ENCODE measurements around the gene PPM1F. TPM values are rescaled to one million over a fixed set of nuclear protein-coding genes. Genes with fewer than 3 reads are reported as not detected.
A peak's percentile ranks its signal among the peaks of the same experiment; 100 is the strongest.

Gene PPM1F
- total RNA-seq, 1 experiment from 2014 or later, result 28.6 TPM

GRCh38 chr22:21972293-21972779 is 19.7 kb upstream of the PPM1F start:
- no peak overlapping the region for H3K27ac Mint-ChIP-seq
- TF ChIP-seq USF2 (CRISPR knock-in tag; IDR thresholded peaks at IDR 0.05), result no peak
- TF ChIP-seq CREM (CRISPR knock-in tag; IDR thresholded peaks at IDR 0.05), result no peak
- peak; percentile 78 for TF ChIP-seq CTCF (IDR thresholded peaks at IDR 0.05)
- TF ChIP-seq FOXK1 (CRISPR knock-in tag; IDR thresholded peaks at IDR 0.05), result no peak

GRCh38 chr22:21971858-21972275 is 19.2 kb upstream of the PPM1F start:
- CTCF ChIA-PET, result interaction anchor here (0.7 to 3.7 kb wide), 35 partner anchors 9 to 306 kb away, joined by 3 to 32 read pairs (median 5); partner anchors contain the start of genes PPIL2, PPM1F and TOP3B
- no peaks in the 10 kb centered on the region for H3K9me3 Mint-ChIP-seq
- DNase-seq (ENCODE audit: low spot score) (no peak), ATAC-seq (no peak)
- H3K36me3 Mint-ChIP-seq, result peaks cover 54% of the 10 kb centered on the region
- no peak overlapping the region for H3K27ac Mint-ChIP-seq
- POLR2A ChIA-PET, result no interaction called here
- H3K4me3 Mint-ChIP-seq, result no peak overlapping the region
- H3K4me1 Mint-ChIP-seq, result no peaks in the 10 kb centered on the region
- TF ChIP-seq ZNF671 (CRISPR knock-in tag; IDR thresholded peaks at IDR 0.05), result no peak
- TF ChIP-seq, protein P1, sequence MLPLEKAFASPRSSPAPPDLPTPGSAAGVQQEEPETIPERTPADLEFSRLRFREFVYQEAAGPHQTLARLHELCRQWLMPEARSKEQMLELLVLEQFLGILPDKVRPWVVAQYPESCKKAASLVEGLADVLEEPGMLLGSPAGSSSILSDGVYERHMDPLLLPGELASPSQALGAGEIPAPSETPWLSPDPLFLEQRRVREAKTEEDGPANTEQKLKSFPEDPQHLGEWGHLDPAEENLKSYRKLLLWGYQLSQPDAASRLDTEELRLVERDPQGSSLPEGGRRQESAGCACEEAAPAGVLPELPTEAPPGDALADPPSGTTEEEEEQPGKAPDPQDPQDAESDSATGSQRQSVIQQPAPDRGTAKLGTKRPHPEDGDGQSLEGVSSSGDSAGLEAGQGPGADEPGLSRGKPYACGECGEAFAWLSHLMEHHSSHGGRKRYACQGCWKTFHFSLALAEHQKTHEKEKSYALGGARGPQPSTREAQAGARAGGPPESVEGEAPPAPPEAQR (CRISPR knock-in tag; IDR thresholded peaks at IDR 0.05), result no peak
- TF ChIP-seq, protein P2, sequence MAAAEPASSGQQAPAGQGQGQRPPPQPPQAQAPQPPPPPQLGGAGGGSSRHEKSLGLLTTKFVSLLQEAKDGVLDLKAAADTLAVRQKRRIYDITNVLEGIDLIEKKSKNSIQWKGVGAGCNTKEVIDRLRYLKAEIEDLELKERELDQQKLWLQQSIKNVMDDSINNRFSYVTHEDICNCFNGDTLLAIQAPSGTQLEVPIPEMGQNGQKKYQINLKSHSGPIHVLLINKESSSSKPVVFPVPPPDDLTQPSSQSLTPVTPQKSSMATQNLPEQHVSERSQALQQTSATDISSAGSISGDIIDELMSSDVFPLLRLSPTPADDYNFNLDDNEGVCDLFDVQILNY (CRISPR knock-in tag; IDR thresholded peaks at IDR 0.05), result no peak
- no peak for TF ChIP-seq ATF1 (CRISPR knock-in tag; IDR thresholded peaks at IDR 0.05)
- no peak for TF ChIP-seq E2F4 (CRISPR knock-in tag; IDR thresholded peaks at IDR 0.05; ENCODE audit: borderline replicate concordance, low read depth)
- TF ChIP-seq NFE2L1 (CRISPR knock-in tag; IDR thresholded peaks at IDR 0.05), result no peak
- TF ChIP-seq ZNF219 (CRISPR knock-in tag; IDR thresholded peaks at IDR 0.05; ENCODE audit: borderline replicate concordance), result no peak
- no peak for TF ChIP-seq CBFB (CRISPR knock-in tag; IDR thresholded peaks at IDR 0.05; ENCODE audit: low read depth)
- TF ChIP-seq ATF3 (CRISPR knock-in tag; conservative IDR thresholded peaks at IDR 0.05), result no peak
- no peak for TF ChIP-seq JAZF1 (CRISPR knock-in tag; IDR thresholded peaks at IDR 0.05)
- peaks cover 2% of the 10 kb centered on the region; the same call in 1 of the 2 replicates for H3K27me3 Mint-ChIP-seq (ENCODE audit: low read depth)

More at GRCh38 chr22:21972293-21972779, 19.7 kb upstream of the PPM1F start:
- no peak overlapping the region for H3K4me3 Mint-ChIP-seq
- ChIA-PET POLR2A (no interaction called here), CTCF (interaction anchor here (0.6 to 3.7 kb wide), 42 partner anchors 9 to 1034 kb away, joined by 3 to 32 read pairs (median 4); partner anchors contain the start of genes PPIL2, PPM1F and TOP3B)
- DNase-seq (ENCODE audit: low spot score) (peak; percentile 78), ATAC-seq (peak; percentile 92)
- H3K9me3 Mint-ChIP-seq, result no peaks in the 10 kb centered on the region
- H3K4me1 Mint-ChIP-seq, result no peaks in the 10 kb centered on the region
- peaks cover 49% of the 10 kb centered on the region for H3K36me3 Mint-ChIP-seq
- peaks cover 3% of the 10 kb centered on the region; the same call in 1 of the 2 replicates for H3K27me3 Mint-ChIP-seq (ENCODE audit: low read depth)
